Trophoblast cell (in vitro differentiated cells and primary cell): ENCODE measurements around the gene C17orf58.

ENCODE experiments used
- DNase-seq, 2 donors: peaks; one replicate each; pipeline ENCODE4 v3.0.0-alpha.2; 2016
- H2AFZ ChIP-seq: 2 replicates; pipeline ENCODE4 v1.6.1; 2013; ENCODE audit warnings: low read length, moderate library complexity, mild to moderate bottlenecking; ENCODE audit not compliant: insufficient read depth, poor library complexity
- H2AK5ac ChIP-seq: 2 replicates; pipeline ENCODE4 v1.6.1; 2013; ENCODE audit warnings: mild to moderate bottlenecking, low read length
- H2BK120ac ChIP-seq: 2 replicates; pipeline ENCODE4 v1.6.1; 2013; ENCODE audit warnings: low read length, mild to moderate bottlenecking, moderate library complexity; ENCODE audit not compliant: insufficient read depth, poor library complexity
- H2BK12ac ChIP-seq: 2 replicates; pipeline ENCODE4 v1.6.1; 2013; ENCODE audit warnings: mild to moderate bottlenecking, low read length, moderate library complexity
- H2BK5ac ChIP-seq: 2 replicates; pipeline ENCODE4 v1.6.1; 2013; ENCODE audit warnings: low read length, low read depth, moderate library complexity, mild to moderate bottlenecking; ENCODE audit not compliant: poor library complexity
- H3K14ac ChIP-seq: 2 replicates; pipeline ENCODE4 v1.6.1; 2013; ENCODE audit warnings: mild to moderate bottlenecking, low read length
- H3K18ac ChIP-seq: 2 replicates; pipeline ENCODE4 v1.6.1; 2013; ENCODE audit warnings: mild to moderate bottlenecking, low read length
- H3K23ac ChIP-seq: 2 replicates; pipeline ENCODE4 v1.6.1; 2013; ENCODE audit warnings: low read length
- H3K27ac ChIP-seq: 2 replicates; pipeline ENCODE4 v1.5.1; 2013; ENCODE audit warnings: low read depth, mild to moderate bottlenecking, inconsistent platforms, low read length, moderate library complexity
- H3K27me3 ChIP-seq: 2 replicates; pipeline ENCODE4 v1.6.1; 2013; ENCODE audit warnings: inconsistent platforms, mild to moderate bottlenecking, low read length, moderate library complexity; ENCODE audit not compliant: insufficient read depth
- H3K36me3 ChIP-seq, 2 experiments: 1 replicate in 1 of 2; 2 replicates in 1 of 2; pipeline ENCODE4 v1.6.1; 2013; ENCODE audit warnings: low read length in 2 of 2, mild to moderate bottlenecking in 2 of 2, moderate library complexity in 1 of 2; ENCODE audit not compliant: insufficient read depth in 2 of 2, control insufficient read depth in 1 of 2
- H3K4ac ChIP-seq: 2 replicates; pipeline ENCODE4 v1.6.1; 2013; ENCODE audit warnings: low read depth, mild to moderate bottlenecking, low read length, moderate library complexity
- H3K4me1 ChIP-seq, 2 experiments: 1 replicate in 1 of 2; 2 replicates in 1 of 2; pipeline ENCODE4 v1.6.1; 2013; ENCODE audit warnings: low read length in 2 of 2, mild to moderate bottlenecking in 2 of 2, moderate library complexity in 1 of 2; ENCODE audit not compliant: insufficient read depth in 2 of 2, control insufficient read depth in 1 of 2
- H3K4me2 ChIP-seq: 2 replicates; pipeline ENCODE4 v1.6.1; 2013; ENCODE audit warnings: inconsistent platforms, mild to moderate bottlenecking, low read length, moderate library complexity
- H3K4me3 ChIP-seq: 2 replicates; pipeline ENCODE4 v1.5.1; 2013; ENCODE audit warnings: mild to moderate bottlenecking, low read depth, low read length, inconsistent platforms
- H3K79me1 ChIP-seq: one replicate; pipeline ENCODE4 v1.6.1; 2013; ENCODE audit warnings: low read length
- H3K79me2 ChIP-seq: 2 replicates; pipeline ENCODE4 v1.6.1; 2013; ENCODE audit warnings: low read length, mild to moderate bottlenecking; ENCODE audit not compliant: control insufficient read depth, insufficient read depth, poor library complexity
- H3K9ac ChIP-seq: 2 replicates; pipeline ENCODE4 v1.6.1; 2013; ENCODE audit warnings: mild to moderate bottlenecking, low read length
- H3K9me3 ChIP-seq: 2 replicates; pipeline ENCODE4 v1.6.1; 2013; ENCODE audit warnings: low read depth, mild to moderate bottlenecking, control low read depth, inconsistent platforms, low read length; ENCODE audit not compliant: insufficient read depth
- H4K12ac ChIP-seq: 2 replicates; pipeline ENCODE4 v1.6.1; 2013; ENCODE audit warnings: low read depth, mild to moderate bottlenecking, low read length, moderate library complexity
- H4K8ac ChIP-seq: 2 replicates; pipeline ENCODE4 v1.6.1; 2013; ENCODE audit warnings: low read depth, mild to moderate bottlenecking, low read length, moderate library complexity
- H4K91ac ChIP-seq: one replicate; pipeline ENCODE4 v1.6.1; 2013; ENCODE audit warnings: low read depth, mild to moderate bottlenecking, low read length, moderate library complexity
- WGBS: extraction: QIAGEN DNeasy Blood & Tissue Kit; methylation state at CpG from one replicate; pipeline ENCODE4 v1.1.7; 2013; ENCODE audit warnings: missing lambda C conversion rate; ENCODE audit not compliant: insufficient read length, insufficient coverage; ENCODE audit errors: extremely low coverage; 5-methylcytosine and 5-hydroxymethylcytosine counted together

C17orf58 gene

DNA sequence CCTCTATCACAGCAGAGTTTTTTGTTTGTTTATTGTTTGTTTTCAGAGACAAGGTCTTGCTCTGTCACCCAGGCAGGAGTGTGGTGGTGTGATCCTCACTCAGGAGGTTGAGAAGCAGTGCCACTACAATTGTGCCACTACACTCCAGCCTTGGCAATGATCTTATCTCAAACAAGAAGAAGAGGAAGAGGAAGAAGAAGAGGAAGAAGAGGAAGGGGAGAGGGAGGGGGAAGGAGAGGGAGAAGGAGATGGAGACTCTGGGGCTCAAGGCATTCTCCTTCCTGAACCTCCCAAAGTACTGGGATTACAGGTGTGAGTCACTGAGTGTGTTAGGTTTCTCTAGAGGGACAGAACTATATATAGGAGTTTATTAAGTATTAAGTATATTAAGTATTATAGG, 17.1 kb upstream of the C17orf58 start:
- H3K79me1 ChIP-seq: no peaks in the 10 kb centered on the region
- no peaks in the 10 kb centered on the region for H3K79me2 ChIP-seq
- H3K4me3 ChIP-seq: no peak overlapping the region
- H4K12ac ChIP-seq: no peak overlapping the region
- H4K8ac ChIP-seq: no peak overlapping the region
- H2BK12ac ChIP-seq: no peak overlapping the region
- H3K27me3 ChIP-seq: no peaks in the 10 kb centered on the region
- H3K27ac ChIP-seq: no peak overlapping the region
- H3K9me3 ChIP-seq: no peaks in the 10 kb centered on the region
- H3K4me2 ChIP-seq: no peak overlapping the region
- no peaks in the 10 kb centered on the region for H3K36me3 ChIP-seq
- H3K23ac ChIP-seq: no peak overlapping the region
- no peak overlapping the region for H4K91ac ChIP-seq
- no peak for DNase-seq
- no peaks in the 10 kb centered on the region for H3K4me1 ChIP-seq
- no peak overlapping the region for H3K9ac ChIP-seq
- no peak overlapping the region for H2BK120ac ChIP-seq
- H2AK5ac ChIP-seq: no peak overlapping the region
- H3K14ac ChIP-seq: no peak overlapping the region
- no peak overlapping the region for H3K18ac ChIP-seq
- H3K4ac ChIP-seq: no peak overlapping the region
- H2AFZ ChIP-seq: no peak overlapping the region
- H2BK5ac ChIP-seq: no peak overlapping the region

- no peak overlapping the region for H3K27ac ChIP-seq
- peak; percentile 44 to 79 for DNase-seq
- H2BK5ac ChIP-seq: no peak overlapping the region
- H4K91ac ChIP-seq: no peak overlapping the region
- no peaks in the 10 kb centered on the region for H3K79me1 ChIP-seq
- no peak overlapping the region for H2BK120ac ChIP-seq
- H3K23ac ChIP-seq: no peak overlapping the region
- peak overlapping the region; percentile 81 for H2BK12ac ChIP-seq
- peak overlapping the region; percentile 80 for H2AFZ ChIP-seq
- H3K79me2 ChIP-seq: no peaks in the 10 kb centered on the region
- no peaks in the 10 kb centered on the region for H3K36me3 ChIP-seq
- WGBS: no CpG with 5 or more reads among the region's 20 CpGs
- H4K12ac ChIP-seq: no peak overlapping the region
- no peaks in the 10 kb centered on the region for H3K4me1 ChIP-seq
- H3K4ac ChIP-seq: no peak overlapping the region
- H3K9ac ChIP-seq: no peak overlapping the region
- no peak overlapping the region for H2AK5ac ChIP-seq
- no peaks in the 10 kb centered on the region for H3K9me3 ChIP-seq
- peak overlapping the region; percentile 45 for H3K4me2 ChIP-seq
- no peak overlapping the region for H3K4me3 ChIP-seq
- peak overlapping the region; percentile 8 for H3K14ac ChIP-seq
- H4K8ac ChIP-seq: peak overlapping the region; percentile 81
- no peak overlapping the region for H3K18ac ChIP-seq
- no peaks in the 10 kb centered on the region for H3K27me3 ChIP-seq
Observed at GRCh38 chr17:68011199-68011665, 15.0 kb upstream of the C17orf58 start.

GRCh38 chr17:68006797-68007196, 10.5 kb upstream of the C17orf58 start:
- Histone ChIP-seq H3K79me2 (no peaks in the 10 kb centered on the region), H3K27me3 (no peaks in the 10 kb centered on the region), H3K18ac (no peak overlapping the region), H3K9me3 (no peaks in the 10 kb centered on the region), H3K23ac (no peak overlapping the region), H4K12ac (no peak overlapping the region), H4K8ac (no peak overlapping the region), H3K4me2 (no peak overlapping the region), H3K4me3 (no peak overlapping the region), H2AFZ (no peak overlapping the region), H3K9ac (no peak overlapping the region), H2AK5ac (no peak overlapping the region), H2BK12ac (no peak overlapping the region), H2BK5ac (no peak overlapping the region), H3K4me1 (no peaks in the 10 kb centered on the region), H4K91ac (no peak overlapping the region), H3K36me3 (no peaks in the 10 kb centered on the region), H3K27ac (no peak overlapping the region), H3K4ac (no peak overlapping the region), H3K14ac (no peak overlapping the region), H3K79me1 (no peaks in the 10 kb centered on the region), H2BK120ac (no peak overlapping the region)
- peak in 1 of 2 donors; percentile 26 for DNase-seq
- WGBS: no CpG with 5 or more reads among the region's 6 CpGs

DNA sequence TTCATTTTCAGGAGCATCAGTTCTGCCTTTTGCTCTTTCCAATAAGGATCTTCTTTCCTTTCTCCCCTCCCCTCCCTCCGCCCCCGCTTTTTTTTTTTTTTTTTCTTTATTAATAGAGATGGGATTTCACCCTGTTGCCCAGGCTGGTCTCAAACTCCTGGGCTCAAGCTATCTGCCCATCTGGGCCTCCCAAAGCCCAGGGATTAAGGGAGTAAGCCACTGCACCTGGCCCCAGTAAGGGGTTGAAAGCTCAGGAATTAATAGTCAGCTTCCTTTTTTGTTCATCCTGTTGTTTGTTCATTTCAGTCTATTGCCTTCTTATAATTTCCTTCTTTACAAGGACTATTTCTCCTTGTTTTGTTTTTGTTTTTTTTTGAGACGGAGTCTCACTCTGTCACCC, 7.9 kb upstream of the C17orf58 start:
- Histone ChIP-seq H3K4ac (no peak overlapping the region), H2BK5ac (no peak overlapping the region), H3K4me2 (no peak overlapping the region), H3K4me3 (no peak overlapping the region), H4K91ac (no peak overlapping the region), H3K36me3 (no peaks in the 10 kb centered on the region), H3K9ac (no peak overlapping the region), H3K14ac (no peak overlapping the region), H3K23ac (no peak overlapping the region), H3K27me3 (no peaks in the 10 kb centered on the region), H2BK120ac (no peak overlapping the region), H3K27ac (no peak overlapping the region), H4K12ac (no peak overlapping the region), H2AK5ac (no peak overlapping the region), H3K79me1 (no peaks in the 10 kb centered on the region), H2AFZ (no peak overlapping the region), H2BK12ac (no peak overlapping the region), H3K18ac (no peak overlapping the region), H3K9me3 (no peaks in the 10 kb centered on the region), H3K4me1 (no peaks in the 10 kb centered on the region), H3K79me2 (no peaks in the 10 kb centered on the region), H4K8ac (no peak overlapping the region)
- no CpG with 5 or more reads among the region's 3 CpGs for WGBS
- DNase-seq: no peak
